H1 (cell line): ENCODE data around the gene SIK3. TPM values are rescaled to one million over a fixed set of nuclear protein-coding genes. Genes with fewer than 3 reads are reported as not detected.

ENCODE experiments used
- CTCF ChIA-PET: fragments of 300-600 bp; sonication (Branson Sonifier 250); formaldehyde crosslinking; loops from one replicate; lab custom pipeline; 2021; ENCODE audit not compliant: partially characterized antibody; lab: Charles Lee
- POLR2A ChIA-PET: fragments of 300-600 bp; sonication (Branson Sonifier 250); formaldehyde crosslinking; loops from one replicate; lab custom pipeline; 2021; ENCODE audit warnings: inconsistent platforms; ENCODE audit not compliant: partially characterized antibody; lab: Charles Lee
- DNase-seq, 2 experiments: peaks; one replicate each; pipeline versions ENCODE4 v3.0.0 to v3.0.0-alpha.2; 2010 to 2022; ENCODE audit warnings: low spot score in 2 of 2, low read depth in 1 of 2, mixed read lengths in 1 of 2
- FAIRE-seq: peaks from 2 replicates; lab custom pipeline; 2011; peaks lifted over from hg19 to GRCh38; lab: Jason Lieb, UNC
- H2AFZ ChIP-seq: 2 replicates; pipeline ENCODE4 v1.8.1; 2012; ENCODE audit warnings: low read length, inconsistent platforms
- H2AK5ac ChIP-seq: 2 replicates; pipeline ENCODE4 v1.6.1; 2013; ENCODE audit warnings: low read depth, low read length
- H2BK120ac ChIP-seq: replicated peaks from 2 replicates; pipeline ENCODE3; 2013; ENCODE audit warnings: low read depth, low read length, inconsistent platforms
- H2BK12ac ChIP-seq: 2 replicates; pipeline ENCODE4 v1.6.1; 2013; ENCODE audit warnings: low read depth, low read length
- H2BK15ac ChIP-seq: 2 replicates; pipeline ENCODE4 v1.6.1; 2013; ENCODE audit warnings: low read length
- H2BK20ac ChIP-seq: 2 replicates; pipeline ENCODE4 v1.6.1; 2013; ENCODE audit warnings: low read length
- H2BK5ac ChIP-seq: 2 replicates; pipeline ENCODE4 v1.6.1; 2013; ENCODE audit warnings: low read depth, low read length
- H3K14ac ChIP-seq: 2 replicates; pipeline ENCODE4 v1.6.1; 2013; ENCODE audit warnings: inconsistent platforms; ENCODE audit not compliant: insufficient read length
- H3K18ac ChIP-seq: 2 replicates; pipeline ENCODE4 v1.6.1; 2013; ENCODE audit warnings: low read length; ENCODE audit errors: extremely low read depth
- H3K23ac ChIP-seq: 2 replicates; pipeline ENCODE4 v1.6.1; 2013; ENCODE audit warnings: inconsistent platforms; ENCODE audit not compliant: insufficient read length
- H3K23me2 ChIP-seq: 2 replicates; pipeline ENCODE4 v1.6.1; 2013; ENCODE audit warnings: low read depth, low read length
- H3K27ac ChIP-seq: 2 replicates; pipeline ENCODE4 v1.6.1; 2011; ENCODE audit warnings: low read depth, low read length, inconsistent platforms
- H3K27me3 ChIP-seq, 4 experiments: replicated peaks in 1 of 4; 1 replicate in 1 of 4; 2 replicates in 3 of 4; pipeline versions ENCODE4 v1.6.1 to v1.8.1; 2011 to 2013; ENCODE audit warnings: low read length in 3 of 4, mild to moderate bottlenecking in 3 of 4, inconsistent platforms in 2 of 4, mixed read lengths in 2 of 4, moderate library complexity in 1 of 4; ENCODE audit not compliant: control insufficient read depth in 3 of 4, insufficient read depth in 3 of 4; ENCODE audit errors: extremely low read depth in 1 of 4
- H3K36me3 ChIP-seq, 4 experiments: 2 replicates each; pipeline versions ENCODE4 v1.6.1 to v1.8.1; 2011 to 2013; ENCODE audit warnings: mild to moderate bottlenecking in 4 of 4, low read length in 3 of 4, moderate library complexity in 2 of 4, control low read depth in 1 of 4, inconsistent platforms in 1 of 4; ENCODE audit not compliant: insufficient read depth in 4 of 4, control insufficient read depth in 2 of 4
- H3K4ac ChIP-seq: replicated peaks from 2 replicates; pipeline ENCODE3; 2013; ENCODE audit warnings: low read length, low read depth, mixed read lengths, inconsistent platforms; ENCODE audit not compliant: insufficient read length
- H3K4me1 ChIP-seq, 4 experiments: replicated peaks in 1 of 4; 1 replicate in 1 of 4; 2 replicates in 3 of 4; pipeline versions ENCODE4 v1.6.1 to v1.8.1; 2011 to 2013; ENCODE audit warnings: low read length in 3 of 4, inconsistent platforms in 2 of 4, mixed read lengths in 1 of 4; ENCODE audit not compliant: insufficient read depth in 4 of 4, control insufficient read depth in 3 of 4
- H3K4me2 ChIP-seq, 2 experiments: 2 replicates each; pipeline versions ENCODE4 v1.6.1 to v1.8.1; 2011 to 2013; ENCODE audit warnings: low read depth in 2 of 2, low read length in 2 of 2, control low read depth in 1 of 2, inconsistent platforms in 1 of 2, mild to moderate bottlenecking in 1 of 2; ENCODE audit not compliant: insufficient read depth in 1 of 2
- H3K4me3 ChIP-seq, 4 experiments: fragments of 200-600, 300-600 bp in 1 of 4; sonication (generic), shearing (Covaris generic), sonication (Bioruptor Twin) in 1 of 4; 2 replicates each; pipeline versions ENCODE4 v1.5.1 to v1.8.1; 2011 to 2016; ENCODE audit warnings: low read length in 4 of 4, low read depth in 3 of 4, control low read depth in 2 of 4, inconsistent platforms in 2 of 4, mild to moderate bottlenecking in 2 of 4, mixed read lengths in 1 of 4, moderate library complexity in 1 of 4; ENCODE audit not compliant: insufficient read depth in 2 of 4; ENCODE audit errors: extremely low read depth in 1 of 4
- H3K56ac ChIP-seq: replicated peaks from 2 replicates; pipeline ENCODE3; 2013; ENCODE audit warnings: low read depth, mild to moderate bottlenecking, mixed read lengths, low read length, inconsistent platforms; ENCODE audit not compliant: insufficient read length
- H3K79me1 ChIP-seq: 2 replicates; pipeline ENCODE4 v1.6.1; 2013; ENCODE audit warnings: low read depth, low read length, control low read depth
- H3K79me2 ChIP-seq, 2 experiments: 2 replicates each; pipeline versions ENCODE4 v1.6.1 to v1.8.1; 2012 to 2013; ENCODE audit warnings: low read length in 2 of 2, mild to moderate bottlenecking in 2 of 2, inconsistent platforms in 1 of 2; ENCODE audit not compliant: insufficient read depth in 2 of 2, control insufficient read depth in 1 of 2
- H3K9ac ChIP-seq, 4 experiments: replicated peaks in 1 of 4; 1 replicate in 1 of 4; 2 replicates in 3 of 4; pipeline versions ENCODE4 v1.6.1 to v1.8.1; 2011 to 2013; ENCODE audit warnings: low read depth in 3 of 4, low read length in 3 of 4, control low read depth in 2 of 4, mild to moderate bottlenecking in 2 of 4, moderate library complexity in 2 of 4, inconsistent platforms in 1 of 4; ENCODE audit errors: extremely low read depth in 1 of 4
- H3K9me3 ChIP-seq, 2 experiments: 2 replicates each; pipeline versions ENCODE4 v1.6.1 to v1.8.1; 2012 to 2013; ENCODE audit warnings: mild to moderate bottlenecking in 2 of 2, moderate library complexity in 2 of 2, control low read depth in 1 of 2, inconsistent platforms in 1 of 2, low read depth in 1 of 2, low read length in 1 of 2, mixed read lengths in 1 of 2; ENCODE audit not compliant: insufficient read depth in 2 of 2
- H4K20me1 ChIP-seq, 2 experiments: replicated peaks in 1 of 2; 2 replicates each; pipeline versions ENCODE3 to v1.8.1; 2011 to 2013; ENCODE audit warnings: inconsistent platforms in 2 of 2, low read length in 2 of 2, mild to moderate bottlenecking in 1 of 2; ENCODE audit not compliant: insufficient read depth in 2 of 2, control insufficient read depth in 1 of 2
- H4K5ac ChIP-seq: 2 replicates; pipeline ENCODE4 v1.6.1; 2013; ENCODE audit warnings: low read length, low read depth, mixed read lengths, inconsistent platforms; ENCODE audit not compliant: insufficient read length
- H4K8ac ChIP-seq: 2 replicates; pipeline ENCODE4 v1.8.0; 2013; ENCODE audit warnings: mild to moderate bottlenecking, moderate library complexity, low read length, inconsistent platforms; ENCODE audit not compliant: insufficient read depth; ENCODE audit errors: extremely low read depth
- H4K91ac ChIP-seq: replicated peaks from 2 replicates; pipeline ENCODE3; 2013; ENCODE audit warnings: low read length, mixed read lengths, inconsistent platforms; ENCODE audit not compliant: insufficient read length
- ATF2 ChIP-seq: IDR thresholded peaks from 2 replicates; pipeline ENCODE4 v1.6.1; 2012; ENCODE audit warnings: low read length, inconsistent platforms
- BACH1 ChIP-seq: IDR thresholded peaks from 2 replicates; pipeline ENCODE4 v1.6.1; 2012; ENCODE audit warnings: low read length, improper control_type of control experiment
- CBX5 ChIP-seq: fragments of 300-800, 300-1000 bp; sonication (generic); IDR thresholded peaks from 2 replicates; pipeline ENCODE4 v1.7.1; 2016; ENCODE audit warnings: antibody characterized with exemption, low read length, low read depth
- GABPA ChIP-seq: IDR thresholded peaks from 2 replicates; pipeline ENCODE4 v1.6.1; 2011; ENCODE audit warnings: mild to moderate bottlenecking, low read length, moderate library complexity, borderline replicate concordance; ENCODE audit not compliant: insufficient read depth
- HDAC2 ChIP-seq, 2 experiments: fragments of 300-600 bp in 1 of 2; sonication (generic) in 1 of 2; IDR thresholded peaks; 2 replicates each; pipeline ENCODE4 v1.6.1; 2011 to 2012; ENCODE audit warnings: low read depth in 2 of 2, low read length in 2 of 2, mild to moderate bottlenecking in 2 of 2, moderate library complexity in 2 of 2, borderline replicate concordance in 1 of 2, inconsistent platforms in 1 of 2
- HDAC6 ChIP-seq: IDR thresholded peaks from one replicate; pipeline ENCODE4 v1.7.1; 2012; ENCODE audit warnings: low read depth, mild to moderate bottlenecking, inconsistent platforms, low read length, moderate library complexity
- MAX ChIP-seq: IDR thresholded peaks from 2 replicates; pipeline ENCODE4 v1.6.1; 2012; ENCODE audit warnings: inconsistent platforms
- RAD21 ChIP-seq, 2 experiments: IDR thresholded peaks in 1 of 2; conservative IDR thresholded peaks in 1 of 2; 2 replicates each; pipeline ENCODE4 v1.6.1; 2011; ENCODE audit warnings: low read depth in 2 of 2, low read length in 2 of 2, improper control_type of control experiment in 1 of 2, inconsistent platforms in 1 of 2, mild to moderate bottlenecking in 1 of 2, moderate library complexity in 1 of 2
- RFX5 ChIP-seq: IDR thresholded peaks from 2 replicates; pipeline ENCODE4 v1.6.1; 2011; ENCODE audit warnings: low read depth, low read length, improper control_type of control experiment, borderline replicate concordance
- TCF12 ChIP-seq: IDR thresholded peaks from 2 replicates; pipeline ENCODE4 v1.6.1; 2011; ENCODE audit warnings: low read depth, mild to moderate bottlenecking, low read length
- ZNF274 ChIP-seq: IDR thresholded peaks from 2 replicates; pipeline ENCODE4 v1.7.0; 2012; ENCODE audit warnings: low read length, borderline replicate concordance; ENCODE audit errors: extremely low read depth
- WGBS, 2 experiments: shearing (Covaris generic) in 1 of 2; methylation state at CpG; one replicate each; pipeline versions ENCODE4 v1.1.6 to v1.1.7; 2013 to 2015; ENCODE audit warnings: low lambda C conversion rate in 2 of 2, mixed read lengths in 2 of 2, inconsistent platforms in 1 of 2, low coverage in 1 of 2, missing lambda C conversion rate in 1 of 2; ENCODE audit not compliant: insufficient replicate concordance in 2 of 2, insufficient coverage in 1 of 2, insufficient read length in 1 of 2; ENCODE audit errors: extremely low coverage in 1 of 2, missing lambda C conversion rate in 1 of 2; 5-methylcytosine and 5-hydroxymethylcytosine counted together
- polyA plus RNA-seq, 7 experiments: library from polyadenylated mRNA; depleted of rRNA in 3 of 7; stranded (reverse) in 5 of 7; unstranded in 2 of 7; fragments of >200 nt in 5 of 7; fragments of 200-250 nt in 2 of 7; gene quantifications; 1 replicate in 5 of 7; 2 replicates in 1 of 7; 4 replicates in 1 of 7; pipeline versions ENCODE4 v1.2.1 to v1.2.3, GENCODE V29; 2011 to 2013; ENCODE audit warnings: missing spikeins in 2 of 7, mixed read lengths in 2 of 7
- total RNA-seq: library from RNA; stranded (reverse); fragmentation: NEBNext Ultra II Directional; extraction: Animal tissue kit (Norgen Biotek cat#: 25700); gene quantifications from 2 replicates; pipeline ENCODE4 v1.2.1, GENCODE V29; 2021

SIK3 gene
- total and polyA plus RNA-seq, 2 of the 8 experiments (the other 6 are each of a cell fraction or from before 2014, with no cell fraction given) = 19.9 to 32.1 TPM

GRCh38 chr11:116836632-116836991 is 261.6 kb downstream of the SIK3 start:
- Histone ChIP-seq H3K4ac (no peak overlapping the region), H3K18ac (no peak overlapping the region), H2BK15ac (no peak overlapping the region), H3K4me1 (peaks cover 0 to 24% (median 4%) of the 10 kb centered on the region in 4 experiments; a peak in 6 of 7 replicates), H3K9ac (no peak overlapping the region), H2BK120ac (no peak overlapping the region), H2BK20ac (no peak overlapping the region), H3K56ac (no peak overlapping the region), H2AFZ (no peak overlapping the region), H3K27me3 (peaks cover 0 to 7% (median 5%) of the 10 kb centered on the region in 4 experiments; a peak in 3 of 7 replicates), H3K9me3 (no peaks in the 10 kb centered on the region; a peak in 1 of 4 replicates), H3K79me1 (no peaks in the 10 kb centered on the region), H2BK12ac (peak overlapping the region; percentile 53; the same call in 1 of the 2 replicates), H3K23me2 (peaks cover 3% of the 10 kb centered on the region; the same call in 1 of the 2 replicates), H3K36me3 (no peaks in the 10 kb centered on the region; a peak in 1 of 8 replicates), H3K23ac (no peak overlapping the region), H3K4me3 (no peak overlapping the region), H4K5ac (no peak overlapping the region), H3K27ac (no peak overlapping the region), H2BK5ac (no peak overlapping the region), H3K4me2 (peak overlapping the region in 1 of 2 experiments; percentile 80; a peak in 1 of 4 replicates), H4K8ac (no peak overlapping the region), H2AK5ac (no peak overlapping the region), H4K91ac (no peak overlapping the region), H4K20me1 (no peaks in the 10 kb centered on the region), H3K79me2 (no peaks in the 10 kb centered on the region), H3K14ac (no peak overlapping the region)
- 88% methylated on average over 7 of the region's 7 CpGs; no CpG with 5 or more reads in 1 of the 2 experiments for WGBS, 2 experiments
- DNase-seq (no peak), FAIRE-seq (no peak)
- POLR2A ChIA-PET = interaction anchor here (0.9 to 2.4 kb wide), 5 partner anchors 9 to 308 kb away, joined by 3 to 14 read pairs (median 6); partner anchors contain the start of genes APOA5, PAFAH1B2 and ZPR1
- CTCF ChIA-PET = interaction anchor here (0.7 to 12.2 kb wide), 26 partner anchors 10 to 390 kb away, joined by 3 to 237 read pairs (median 5); partner anchors contain the start of genes APOA4, APOA5 and ZPR1
- TF ChIP-seq ZNF274 (no peak), ATF2 (no peak), RFX5 (no peak), HDAC2 (IDR thresholded peaks at IDR 0.05; ENCODE audit: borderline replicate concordance in 1 of 2, low read depth in 2 of 2, low read length in 2 of 2) (no peak), MAX (no peak), BACH1 (no peak), GABPA (no peak), RAD21 (IDR thresholded peaks at IDR 0.05 in 1 of 2, conservative IDR thresholded peaks at IDR 0.05 in 1 of 2; ENCODE audit: low read depth in 2 of 2, low read length in 2 of 2) (no peak), HDAC6 (no peak), CBX5 (no peak), TCF12 (no peak)
